ENCODE data around the gene ARHGEF10L. TPM values are rescaled to one million over a fixed set of nuclear protein-coding genes. Genes with fewer than 3 reads are reported as not detected.

Gene ARHGEF10L
- total RNA-seq, 2 experiments from 2014 or later, result not detected

DNA sequence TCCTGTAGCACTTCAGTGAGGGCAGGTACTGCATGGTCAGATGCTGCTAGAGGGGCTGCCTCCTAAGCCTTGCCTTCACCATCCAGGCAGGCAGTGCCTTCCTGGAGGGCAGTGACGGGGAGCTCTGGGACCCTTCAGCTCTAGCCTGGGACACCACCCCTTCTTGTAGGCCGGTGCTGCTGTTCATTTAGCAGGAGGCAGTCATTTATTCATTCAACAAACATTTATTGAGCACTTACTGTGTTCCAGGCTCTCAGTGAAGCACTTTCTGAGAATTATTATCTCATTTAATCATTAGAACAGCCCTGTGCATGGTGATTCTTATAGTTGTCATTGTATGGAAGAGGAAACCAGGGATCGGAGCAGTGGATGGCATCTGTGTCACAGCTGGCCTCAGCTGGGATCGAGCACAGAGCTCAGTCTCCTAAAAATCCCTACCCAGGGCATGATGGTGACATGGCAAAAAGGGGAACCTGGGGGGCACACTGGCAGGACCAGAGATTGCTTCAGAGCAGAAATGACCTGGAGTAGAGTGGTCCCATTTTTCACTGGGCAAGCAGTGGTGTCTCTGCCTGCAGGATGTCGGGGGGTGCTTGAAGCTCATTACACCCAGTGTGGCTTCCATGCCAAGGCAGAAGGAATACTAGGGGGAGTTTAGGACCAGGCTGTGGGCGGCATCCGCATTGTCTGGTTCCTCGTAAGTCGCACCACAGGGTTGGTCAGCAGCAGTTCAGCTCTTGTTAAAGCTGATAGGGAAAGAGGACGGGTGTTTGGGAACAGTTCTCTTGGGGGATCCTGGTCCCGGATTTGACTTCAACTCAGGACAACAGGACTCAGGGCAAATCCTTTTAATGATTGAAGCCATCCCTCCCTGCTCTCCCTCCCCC lies 28.8 kb downstream of the ARHGEF10L start:
- TF ChIP-seq, protein P1, sequence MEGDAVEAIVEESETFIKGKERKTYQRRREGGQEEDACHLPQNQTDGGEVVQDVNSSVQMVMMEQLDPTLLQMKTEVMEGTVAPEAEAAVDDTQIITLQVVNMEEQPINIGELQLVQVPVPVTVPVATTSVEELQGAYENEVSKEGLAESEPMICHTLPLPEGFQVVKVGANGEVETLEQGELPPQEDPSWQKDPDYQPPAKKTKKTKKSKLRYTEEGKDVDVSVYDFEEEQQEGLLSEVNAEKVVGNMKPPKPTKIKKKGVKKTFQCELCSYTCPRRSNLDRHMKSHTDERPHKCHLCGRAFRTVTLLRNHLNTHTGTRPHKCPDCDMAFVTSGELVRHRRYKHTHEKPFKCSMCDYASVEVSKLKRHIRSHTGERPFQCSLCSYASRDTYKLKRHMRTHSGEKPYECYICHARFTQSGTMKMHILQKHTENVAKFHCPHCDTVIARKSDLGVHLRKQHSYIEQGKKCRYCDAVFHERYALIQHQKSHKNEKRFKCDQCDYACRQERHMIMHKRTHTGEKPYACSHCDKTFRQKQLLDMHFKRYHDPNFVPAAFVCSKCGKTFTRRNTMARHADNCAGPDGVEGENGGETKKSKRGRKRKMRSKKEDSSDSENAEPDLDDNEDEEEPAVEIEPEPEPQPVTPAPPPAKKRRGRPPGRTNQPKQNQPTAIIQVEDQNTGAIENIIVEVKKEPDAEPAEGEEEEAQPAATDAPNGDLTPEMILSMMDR (IDR thresholded peaks at IDR 0.05), result no peak
- no peaks in the 10 kb centered on the region for H3K27me3 Mint-ChIP-seq
- H3K4me1 Mint-ChIP-seq (ENCODE audit: low read depth), result no peaks in the 10 kb centered on the region
- intact Hi-C loops (cut with micrococcal nuclease), result no loop called here
- no peak for ATAC-seq
- no peak overlapping the region for H3K27ac Mint-ChIP-seq
- POLR2A ChIA-PET, result no interaction called here
- no peaks in the 10 kb centered on the region for H3K36me3 Mint-ChIP-seq (ENCODE audit: low read depth)
- DNase-seq, result no peak
- H3K4me3 Mint-ChIP-seq, result no peak overlapping the region
- no peaks in the 10 kb centered on the region for H3K9me3 Mint-ChIP-seq
- CTCF ChIA-PET, result no interaction called here

DNA sequence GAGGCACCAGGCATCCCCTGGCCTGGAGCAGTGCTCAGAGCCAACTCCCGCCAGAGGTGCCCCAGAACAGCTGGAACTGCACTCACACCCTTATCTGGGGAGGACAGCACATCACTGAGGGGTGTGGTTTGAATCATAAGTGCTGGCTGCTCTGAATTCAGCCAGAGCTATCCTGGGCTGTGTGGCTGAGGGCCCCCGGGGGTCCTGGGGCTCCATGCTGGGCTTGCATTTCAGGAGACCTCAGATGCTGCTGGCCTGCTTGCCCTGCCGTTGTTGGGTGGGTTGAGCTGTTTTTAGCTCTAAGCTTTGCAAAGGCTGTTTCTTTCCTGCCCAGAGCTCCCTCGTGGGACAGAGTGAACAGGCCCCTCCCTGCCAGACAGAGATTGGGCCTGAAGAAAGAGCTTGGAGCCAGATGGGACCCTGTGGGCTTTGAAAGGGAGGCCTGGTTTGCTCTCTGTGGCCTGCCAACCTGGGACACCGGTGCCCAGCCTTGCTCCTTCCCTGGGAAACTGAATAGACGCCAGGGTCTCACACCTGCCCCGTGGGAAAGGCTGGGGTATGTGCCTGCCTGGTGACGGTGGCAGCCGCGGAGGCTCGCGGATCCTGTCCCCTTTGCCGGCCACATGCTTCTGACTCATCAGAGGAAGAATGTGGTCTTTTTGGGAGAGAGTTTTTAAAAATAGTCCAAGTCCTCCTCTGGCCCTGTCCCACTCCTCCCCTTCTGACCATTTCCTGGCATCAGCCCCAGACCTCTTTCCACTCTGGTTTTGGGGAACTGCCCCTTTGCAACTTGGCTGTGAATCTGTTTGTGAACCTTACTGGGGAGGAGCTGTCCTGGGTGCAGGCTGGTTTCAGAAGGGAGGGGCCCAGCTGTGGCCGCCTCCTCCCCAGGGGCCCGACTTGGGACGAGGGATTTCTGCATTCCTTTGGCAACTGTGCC lies 30.0 kb downstream of the ARHGEF10L start:
- Mint-ChIP-seq H3K4me1 (ENCODE audit: low read depth) (no peaks in the 10 kb centered on the region), H3K9me3 (no peaks in the 10 kb centered on the region), H3K27me3 (no peaks in the 10 kb centered on the region), H3K4me3 (no peak overlapping the region), H3K27ac (no peak overlapping the region), H3K36me3 (ENCODE audit: low read depth) (no peaks in the 10 kb centered on the region)
- intact Hi-C loops (cut with micrococcal nuclease), result no loop called here
- TF ChIP-seq, protein P1 (IDR thresholded peaks at IDR 0.05), result no peak
- ChIA-PET POLR2A (no interaction called here), CTCF (no interaction called here)
- DNase-seq, result no peak
- ATAC-seq, result no peak

DNA sequence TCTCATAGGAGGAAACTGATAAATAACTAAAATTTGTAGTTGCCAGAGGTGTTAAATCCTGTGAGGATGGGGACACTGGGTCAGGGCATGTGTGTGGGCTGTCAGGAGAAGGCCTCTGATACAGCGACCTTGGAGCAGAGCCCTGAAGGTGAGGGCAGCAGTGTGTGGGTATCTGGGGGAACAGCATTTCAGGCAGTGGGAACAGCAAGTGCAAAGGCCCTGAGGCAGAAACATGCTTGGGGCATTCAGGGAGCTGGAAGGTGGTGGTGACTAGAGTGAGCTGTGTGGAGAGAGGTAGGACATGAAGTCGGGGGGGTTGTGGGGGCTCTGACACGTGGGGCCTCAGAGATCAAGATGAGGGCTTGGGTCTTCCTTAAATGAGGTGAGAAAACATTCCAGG lies 30.7 kb downstream of the ARHGEF10L start:
- TF ChIP-seq, protein P1 (IDR thresholded peaks at IDR 0.05), result no peak
- Mint-ChIP-seq H3K4me1 (ENCODE audit: low read depth) (no peaks in the 10 kb centered on the region), H3K27ac (no peak overlapping the region), H3K27me3 (no peaks in the 10 kb centered on the region), H3K36me3 (ENCODE audit: low read depth) (no peaks in the 10 kb centered on the region), H3K4me3 (no peak overlapping the region), H3K9me3 (no peaks in the 10 kb centered on the region)
- ChIA-PET CTCF (no interaction called here), POLR2A (no interaction called here)
- ATAC-seq (no peak), DNase-seq (no peak)
- intact Hi-C loops (cut with micrococcal nuclease), result no loop called here

DNA sequence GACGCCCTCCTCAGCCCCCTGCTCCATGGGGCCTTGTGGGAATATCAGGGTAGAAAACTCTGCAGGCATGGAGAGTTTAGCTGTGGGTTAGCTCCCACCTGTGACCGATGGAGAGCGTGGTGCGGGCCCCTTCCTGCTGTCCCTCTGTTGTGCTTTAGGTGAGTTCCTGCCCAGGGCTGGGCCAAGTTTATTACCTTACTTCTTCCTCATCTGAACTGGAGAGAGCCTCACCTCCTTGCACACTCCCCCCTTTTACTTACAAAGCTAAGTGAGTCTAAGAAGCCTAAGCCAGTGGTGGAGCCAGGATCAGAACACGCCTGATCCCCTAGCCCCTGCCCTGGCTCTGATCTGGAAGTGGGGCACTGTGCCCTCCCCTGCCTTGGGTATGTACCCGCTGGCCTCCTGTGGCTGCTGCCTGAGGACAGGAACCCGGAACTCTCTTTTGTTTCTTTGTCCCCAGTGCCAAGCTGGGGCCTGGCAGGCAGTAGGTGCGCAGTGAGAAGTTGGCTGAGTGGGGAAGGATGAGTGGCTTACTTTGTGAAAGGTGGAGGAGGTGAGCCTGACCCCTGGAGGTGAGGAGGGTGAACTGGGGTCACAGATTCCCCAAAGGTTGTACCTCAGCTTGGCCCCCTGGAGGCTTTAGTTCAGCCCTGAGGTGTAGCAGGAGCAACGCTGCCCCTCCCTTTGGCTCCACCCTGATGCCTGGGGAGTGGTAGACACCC lies 32.9 kb downstream of the ARHGEF10L start:
- Mint-ChIP-seq H3K9me3 (no peaks in the 10 kb centered on the region), H3K36me3 (ENCODE audit: low read depth) (no peaks in the 10 kb centered on the region), H3K4me1 (ENCODE audit: low read depth) (no peaks in the 10 kb centered on the region), H3K27ac (no peak overlapping the region), H3K4me3 (no peak overlapping the region), H3K27me3 (no peaks in the 10 kb centered on the region)
- CTCF ChIA-PET, result interaction anchor here (0.8 kb wide), 1 partner anchor 78 kb away, joined by 4 read pairs; no protein-coding TSS in a partner anchor
- TF ChIP-seq, protein P1 (IDR thresholded peaks at IDR 0.05), result no peak
- POLR2A ChIA-PET, result interaction anchor here (1.0 kb wide), 1 partner anchor 34 kb away, joined by 3 read pairs; no protein-coding TSS in a partner anchor
- DNase-seq, result peak; percentile 22
- intact Hi-C loops (cut with micrococcal nuclease), result no loop called here
- ATAC-seq, result no peak

Data from activated CD8-positive, alpha-beta T cell treated with anti-CD3 and anti-CD28 coated beads for 36 hours (primary cell).